Smooth muscle cell (in vitro differentiated cells): ENCODE data around the gene C12orf56. TPM values are rescaled to one million over a fixed set of nuclear protein-coding genes. Genes with fewer than 3 reads are reported as not detected.

Experiments
- DNase-seq: peaks from one replicate; lab custom pipeline; 2025; ENCODE audit not compliant: unreplicated experiment; lab: John Stamatoyannopoulos, UW
- H2AFZ ChIP-seq: fragments of 200-600 bp; sonication (generic); 2 replicates; pipeline ENCODE4 v1.6.0; 2016; ENCODE audit warnings: antibody characterized with exemption, low read depth, mild to moderate bottlenecking
- H3F3A ChIP-seq: fragments of 200-600 bp; sonication (generic); 2 replicates; pipeline ENCODE4 v1.6.0; 2017; ENCODE audit warnings: antibody characterized with exemption, low read depth
- H3K27ac ChIP-seq: fragments of 200-600 bp; sonication (generic); 2 replicates; pipeline ENCODE4 v1.5.1; 2016; ENCODE audit warnings: low read depth, mild to moderate bottlenecking
- H3K27me3 ChIP-seq: fragments of 200-600 bp; sonication (generic); 2 replicates; pipeline ENCODE4 v1.6.1; 2016; ENCODE audit warnings: low read depth, mild to moderate bottlenecking
- H3K36me3 ChIP-seq: fragments of 200-600 bp; sonication (generic); 2 replicates; pipeline ENCODE4 v1.5.1; 2016; ENCODE audit warnings: low read depth
- H3K4me1 ChIP-seq: fragments of 200-600 bp; sonication (generic); 2 replicates; pipeline ENCODE4 v1.5.1; 2016; ENCODE audit warnings: low read depth
- H3K4me2 ChIP-seq: fragments of 200-600 bp; sonication (generic); 2 replicates; pipeline ENCODE4 v1.6.0; 2016; ENCODE audit warnings: mild to moderate bottlenecking
- H3K4me3 ChIP-seq: fragments of 200-600 bp; sonication (generic); 2 replicates; pipeline ENCODE4 v1.5.1; 2016; ENCODE audit warnings: mild to moderate bottlenecking
- H3K79me2 ChIP-seq: fragments of 200-600 bp; sonication (generic); 2 replicates; pipeline ENCODE4 v1.6.0; 2016; ENCODE audit warnings: low read depth, mild to moderate bottlenecking
- H3K9ac ChIP-seq: fragments of 200-600 bp; sonication (generic); 2 replicates; pipeline ENCODE4 v1.6.0; 2016; ENCODE audit warnings: low read depth
- H3K9me3 ChIP-seq: fragments of 200-600 bp; sonication (generic); replicated peaks from 2 replicates; pipeline ENCODE4 v1.5.1; 2016; ENCODE audit warnings: low read depth
- H4K20me1 ChIP-seq: fragments of 200-600 bp; sonication (generic); 2 replicates; pipeline ENCODE4 v1.6.0; 2016; ENCODE audit warnings: low read depth
- WGBS: methylation state at CpG from one replicate; pipeline ENCODE4 v1.1.7; 2016; ENCODE audit warnings: low lambda C conversion rate; 5-methylcytosine and 5-hydroxymethylcytosine counted together
- polyA plus RNA-seq: library from polyadenylated mRNA; unstranded; fragments of >200 nt; fragmentation: Nextera tagmentation; extraction: Ambion mirVana; gene quantifications from 2 replicates; pipeline ENCODE4 v1.2.1, GENCODE V29; 2016
- total RNA-seq: library from RNA; depleted of rRNA; stranded (reverse); fragments of >200 nt; gene quantifications from 2 replicates; pipeline ENCODE4 v1.2.3, GENCODE V29; 2014
- TF ChIP-seq, protein P1 (sequence below): fragments of 200-600 bp; sonication (generic); IDR thresholded peaks from 2 replicates; pipeline ENCODE4 v1.5.1; 2017; ENCODE audit warnings: borderline replicate concordance, mild to moderate bottlenecking, antibody characterized with exemption; ENCODE audit not compliant: insufficient read depth, poor library complexity, severe bottlenecking

C12orf56 gene
- total and polyA plus RNA-seq, 2 experiments from 2014 or later, result 0.67 to 1.1 TPM

DNA sequence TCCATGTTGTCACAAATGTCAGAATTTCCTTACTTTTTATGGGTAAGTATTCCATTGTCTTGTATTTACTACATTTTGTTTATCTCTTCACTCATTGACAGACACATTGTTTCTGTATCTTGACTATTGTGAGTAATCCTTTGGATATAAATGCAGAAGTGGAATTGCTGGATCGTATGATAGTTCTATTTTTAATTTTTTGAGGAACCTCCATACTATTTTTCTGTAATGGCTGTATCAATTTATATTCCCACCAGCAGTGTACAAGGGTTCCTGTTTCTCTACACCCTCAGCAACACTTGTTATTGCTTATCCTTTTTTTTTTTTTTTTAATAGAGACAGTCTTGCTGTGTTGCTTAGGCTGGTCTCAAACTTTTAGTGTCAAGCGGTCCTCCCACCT is 164.9 kb downstream of the C12orf56 start:
- Histone ChIP-seq H3K9me3 (no peaks in the 10 kb centered on the region), H3K4me1 (peaks cover 5% of the 10 kb centered on the region), H3K27ac (no peak overlapping the region), H3K79me2 (no peaks in the 10 kb centered on the region), H3K36me3 (no peaks in the 10 kb centered on the region), H3F3A (no peaks in the 10 kb centered on the region), H3K4me2 (no peak overlapping the region), H4K20me1 (no peaks in the 10 kb centered on the region), H3K4me3 (no peak overlapping the region), H2AFZ (no peak overlapping the region), H3K27me3 (no peaks in the 10 kb centered on the region), H3K9ac (no peak overlapping the region)
- no peak for DNase-seq
- TF ChIP-seq, protein P1, sequence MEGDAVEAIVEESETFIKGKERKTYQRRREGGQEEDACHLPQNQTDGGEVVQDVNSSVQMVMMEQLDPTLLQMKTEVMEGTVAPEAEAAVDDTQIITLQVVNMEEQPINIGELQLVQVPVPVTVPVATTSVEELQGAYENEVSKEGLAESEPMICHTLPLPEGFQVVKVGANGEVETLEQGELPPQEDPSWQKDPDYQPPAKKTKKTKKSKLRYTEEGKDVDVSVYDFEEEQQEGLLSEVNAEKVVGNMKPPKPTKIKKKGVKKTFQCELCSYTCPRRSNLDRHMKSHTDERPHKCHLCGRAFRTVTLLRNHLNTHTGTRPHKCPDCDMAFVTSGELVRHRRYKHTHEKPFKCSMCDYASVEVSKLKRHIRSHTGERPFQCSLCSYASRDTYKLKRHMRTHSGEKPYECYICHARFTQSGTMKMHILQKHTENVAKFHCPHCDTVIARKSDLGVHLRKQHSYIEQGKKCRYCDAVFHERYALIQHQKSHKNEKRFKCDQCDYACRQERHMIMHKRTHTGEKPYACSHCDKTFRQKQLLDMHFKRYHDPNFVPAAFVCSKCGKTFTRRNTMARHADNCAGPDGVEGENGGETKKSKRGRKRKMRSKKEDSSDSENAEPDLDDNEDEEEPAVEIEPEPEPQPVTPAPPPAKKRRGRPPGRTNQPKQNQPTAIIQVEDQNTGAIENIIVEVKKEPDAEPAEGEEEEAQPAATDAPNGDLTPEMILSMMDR, result no peak
- 64% methylated on average over 2 of the region's 2 CpGs for WGBS

DNA sequence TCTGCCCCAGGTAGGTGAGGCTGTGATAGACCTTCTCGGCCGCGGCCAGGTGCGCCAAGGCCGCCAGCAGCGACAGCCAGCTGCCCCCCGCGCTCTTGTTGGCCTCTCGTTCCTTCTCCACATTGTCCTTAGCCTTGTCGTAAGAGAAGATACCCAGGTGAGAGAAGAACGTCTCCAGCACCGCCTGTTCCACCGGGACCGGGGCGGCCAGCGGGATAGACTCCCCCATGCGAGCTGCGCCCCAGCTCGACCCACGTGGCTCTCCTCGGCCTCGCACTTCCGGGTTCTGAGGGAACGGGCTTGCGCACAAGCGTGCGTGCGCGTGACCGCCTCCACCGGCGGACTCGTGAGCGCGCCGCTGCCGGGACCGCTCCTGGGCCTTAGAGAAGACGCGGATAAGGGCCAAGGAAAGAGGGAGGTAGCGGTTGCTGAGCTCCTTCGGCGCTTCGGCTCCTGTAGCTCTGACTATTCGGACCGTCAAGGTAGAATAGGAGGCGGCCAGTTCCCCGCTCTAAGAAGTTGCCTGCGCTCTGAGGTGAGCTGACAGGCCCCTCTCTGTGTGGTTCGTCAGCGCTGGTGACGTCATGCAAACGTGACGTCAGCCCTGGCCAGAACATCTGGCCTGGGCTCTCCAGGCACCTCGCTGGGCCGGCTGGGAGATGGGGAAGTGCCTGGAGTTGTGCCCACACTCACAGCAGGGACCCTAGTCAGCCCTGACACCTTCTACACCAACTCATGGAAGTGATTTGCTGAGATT is 168.4 kb downstream of the C12orf56 start, which contains the start of gene KICS2:
TSS of gene KICS2 (minus strand) at position 288 of the 757 bp plus-strand sequence. CDS start at position 229, 59 bp downstream.
- peak; percentile 92 for DNase-seq
- TF ChIP-seq, protein P1, result no peak
- H4K20me1 ChIP-seq, result no peaks in the 10 kb centered on the region
- peak within 1 kb of the TSS; percentile 82 for H3K4me2 ChIP-seq
- under 1% methylated on average over 56 of the region's 56 CpGs for WGBS
- peak within 1 kb of the TSS; percentile 77 for H2AFZ ChIP-seq
- peak within 1 kb of the TSS; percentile 90 for H3K27ac ChIP-seq
- no peaks in the 10 kb centered on the region for H3K27me3 ChIP-seq
- peaks cover 5% of the 10 kb centered on the region for H3K4me1 ChIP-seq
- no peaks in the 10 kb centered on the region for H3F3A ChIP-seq
- peak within 1 kb of the TSS; percentile 68 for H3K4me3 ChIP-seq
- H3K36me3 ChIP-seq, result no peaks in the 10 kb centered on the region
- no peaks in the 10 kb centered on the region for H3K9me3 ChIP-seq
- no peaks in the 10 kb centered on the region for H3K79me2 ChIP-seq
- peak within 1 kb of the TSS; percentile 93 for H3K9ac ChIP-seq

- H3K27me3 ChIP-seq, result no peaks in the 10 kb centered on the region
- DNase-seq, result peak; percentile 58
- peak overlapping the region; percentile 77 for H2AFZ ChIP-seq
- no peaks in the 10 kb centered on the region for H3F3A ChIP-seq
- H3K9me3 ChIP-seq, result no peaks in the 10 kb centered on the region
- H3K36me3 ChIP-seq, result no peaks in the 10 kb centered on the region
- TF ChIP-seq, protein P1, result no peak
- H4K20me1 ChIP-seq, result no peaks in the 10 kb centered on the region
- peak overlapping the region; percentile 90 for H3K27ac ChIP-seq
- peak overlapping the region; percentile 82 for H3K4me2 ChIP-seq
- no peaks in the 10 kb centered on the region for H3K79me2 ChIP-seq
- H3K4me1 ChIP-seq, result peaks cover 5% of the 10 kb centered on the region
- WGBS, result under 1% methylated on average over 16 of the region's 16 CpGs
- H3K9ac ChIP-seq, result peak overlapping the region; percentile 93
- H3K4me3 ChIP-seq, result peak overlapping the region; percentile 68
These were observed 168.9 kb downstream of the C12orf56 start for GRCh38 chr12:64221651-64222008.
